Endothelial cell of umbilical vein (primary cell): Measurements from ENCODE around the gene C14orf132. TPM values are rescaled to one million over a fixed set of nuclear protein-coding genes. Genes with fewer than 3 reads are reported as not detected.

Source experiments
- BruUV-seq: library from RNA; stranded (reverse); fragments of 400-500 nt; replicated peaks from 2 replicates; lab custom pipeline; 2021; lab: Mats Ljungman, UMichigan
- CTCF ChIA-PET: fragments of 300-600, 350-600 bp; sonication (Branson Sonifier 250); formaldehyde crosslinking; loops from one replicate; lab custom pipeline; 2021; ENCODE audit warnings: antibody characterized with exemption, inconsistent platforms; lab: Charles Lee
- POLR2A ChIA-PET: fragments of 300-600, 350-600 bp; sonication (Branson Sonifier 250); formaldehyde crosslinking; loops from one replicate; lab custom pipeline; 2021; ENCODE audit warnings: antibody characterized with exemption, inconsistent platforms; lab: Charles Lee
- DNase-seq: peaks from one replicate; pipeline ENCODE4 v3.0.0-alpha.2; 2011; ENCODE audit warnings: low read depth, low spot score
- FAIRE-seq: peaks from 2 replicates; lab custom pipeline; 2011; peaks lifted over from hg19 to GRCh38; lab: Jason Lieb, UNC
- H2AFZ ChIP-seq: 2 replicates; pipeline ENCODE4 v1.6.0; 2012; ENCODE audit warnings: low read depth, low read length, control low read depth, inconsistent platforms
- H3K27ac ChIP-seq: 2 replicates; pipeline ENCODE4 v1.5.1; 2011; ENCODE audit warnings: low read depth, mild to moderate bottlenecking, control low read depth, low read length, moderate library complexity; ENCODE audit not compliant: insufficient read depth
- H3K27me3 ChIP-seq, 2 experiments: 2 replicates each; pipeline versions ENCODE4 v1.6.0 to v1.6.1; 2011; ENCODE audit warnings: low read length in 2 of 2, mixed read lengths in 1 of 2; ENCODE audit not compliant: control insufficient read depth in 2 of 2, insufficient read depth in 2 of 2
- H3K36me3 ChIP-seq, 2 experiments: 2 replicates in 1 of 2; 3 replicates in 1 of 2; pipeline ENCODE4 v1.5.1; 2011; ENCODE audit warnings: low read length in 2 of 2, mild to moderate bottlenecking in 1 of 2, moderate library complexity in 1 of 2; ENCODE audit not compliant: control insufficient read depth in 2 of 2, insufficient read depth in 2 of 2; ENCODE audit errors: extremely low read depth in 1 of 2
- H3K4me1 ChIP-seq: 3 replicates; pipeline ENCODE4 v1.5.1; 2011; ENCODE audit warnings: mild to moderate bottlenecking, low read length; ENCODE audit not compliant: control insufficient read depth, insufficient read depth; ENCODE audit errors: extremely low read depth
- H3K4me2 ChIP-seq: 2 replicates; pipeline ENCODE4 v1.6.1; 2011; ENCODE audit warnings: low read length, control low read depth, mixed read lengths; ENCODE audit not compliant: insufficient read depth
- H3K4me3 ChIP-seq, 3 experiments: fragments of 200-600 bp in 1 of 3; sonication (generic), shearing (Covaris generic) in 1 of 3; replicated peaks in 1 of 3; 2 replicates each; pipeline ENCODE4 v1.5.1; 2011 to 2016; ENCODE audit warnings: control low read depth in 3 of 3, low read length in 3 of 3, mild to moderate bottlenecking in 2 of 3, inconsistent platforms in 1 of 3, low read depth in 1 of 3, moderate library complexity in 1 of 3; ENCODE audit not compliant: insufficient read depth in 1 of 3
- H3K79me2 ChIP-seq: 2 replicates; pipeline ENCODE4 v1.6.0; 2012; ENCODE audit warnings: low read length, inconsistent platforms; ENCODE audit not compliant: control insufficient read depth, insufficient read depth
- H3K9ac ChIP-seq: replicated peaks from 2 replicates; pipeline ENCODE3; 2011; ENCODE audit warnings: low read length, control low read depth; ENCODE audit not compliant: insufficient read depth; ENCODE audit errors: extremely low read depth
- H3K9me1 ChIP-seq: replicated peaks from 3 replicates; pipeline ENCODE4 v1.6.0; 2011; ENCODE audit warnings: mild to moderate bottlenecking, low read length; ENCODE audit not compliant: control insufficient read depth, insufficient read depth; ENCODE audit errors: extremely low read depth
- H3K9me3 ChIP-seq: replicated peaks from 2 replicates; pipeline ENCODE4 v1.5.1; 2012; ENCODE audit warnings: low read length, inconsistent platforms; ENCODE audit not compliant: control insufficient read depth, insufficient read depth
- H4K20me1 ChIP-seq: replicated peaks from 2 replicates; pipeline ENCODE3; 2011; ENCODE audit warnings: mild to moderate bottlenecking, low read length; ENCODE audit not compliant: control insufficient read depth, insufficient read depth; ENCODE audit errors: extremely low read depth
- EZH2 ChIP-seq: IDR thresholded peaks from 2 replicates; pipeline ENCODE4 v1.6.1; 2012; ENCODE audit warnings: borderline replicate concordance, low read depth, mild to moderate bottlenecking, moderate library complexity, low read length, inconsistent platforms; ENCODE audit not compliant: severe bottlenecking
- FOS ChIP-seq: IDR thresholded peaks from 2 replicates; pipeline ENCODE4 v1.6.1; 2011; ENCODE audit warnings: mild to moderate bottlenecking, low read length, moderate library complexity, borderline replicate concordance; ENCODE audit not compliant: insufficient read depth
- GATA2 ChIP-seq: IDR thresholded peaks from 2 replicates; pipeline ENCODE4 v1.7.0; 2011; ENCODE audit warnings: low read depth, mild to moderate bottlenecking, moderate library complexity, mixed read lengths, low read length; ENCODE audit not compliant: insufficient read length, insufficient read depth
- JUN ChIP-seq: IDR thresholded peaks from 2 replicates; pipeline ENCODE4 v1.6.1; 2011; ENCODE audit warnings: borderline replicate concordance, low read depth; ENCODE audit not compliant: insufficient read length, insufficient read depth
- MYC ChIP-seq: IDR thresholded peaks from one replicate; pipeline ENCODE4 v1.6.1; 2011; ENCODE audit warnings: mild to moderate bottlenecking, low read depth, low read length
- POLR2A ChIP-seq: IDR thresholded peaks from 2 replicates; pipeline ENCODE4 v1.6.1; 2012; ENCODE audit warnings: low read depth, mild to moderate bottlenecking, control low read depth, low read length
- POLR2AphosphoS5 ChIP-seq: IDR thresholded peaks from 2 replicates; pipeline ENCODE4 v1.6.1; 2012; ENCODE audit warnings: low read depth, mild to moderate bottlenecking, control low read depth, low read length, moderate library complexity; ENCODE audit not compliant: insufficient read depth
- dilution Hi-C: fragments of 300-500 bp; cut with MboI; formaldehyde crosslinking; loops from one replicate; pipeline ENCODE4 v1.15.0; 2019; ENCODE audit warnings: low sequenced_read_pairs; ENCODE audit not compliant: extremely low pct_ligation_motif_present
- intact Hi-C: fragments of 100-400 bp; cut with micrococcal nuclease; formaldehyde crosslinking; loops from one replicate; pipeline ENCODE4 v1.10.0; 2022
- polyA plus RNA-seq, 4 experiments: library from polyadenylated mRNA; depleted of rRNA in 3 of 4; stranded (reverse) in 3 of 4; unstranded in 1 of 4; fragments of >200 nt; gene quantifications; 2 replicates each; pipeline versions ENCODE4 v1.2.1 to v1.2.3, GENCODE V29; 2011 to 2012; ENCODE audit warnings: missing spikeins in 1 of 4
- total RNA-seq: library from RNA; stranded (reverse); gene quantifications from 2 replicates; pipeline ENCODE4 v1.2.3, GENCODE V29; 2021
- TF ChIP-seq, protein P1 (sequence below), 2 donors: IDR thresholded peaks; 1 replicate in 1 of 2; 2 replicates in 1 of 2; pipeline ENCODE4 v1.5.1; 2011; ENCODE audit warnings: low read length in 2 of 2, mild to moderate bottlenecking in 2 of 2, moderate library complexity in 2 of 2, control low read depth in 1 of 2, inconsistent platforms in 1 of 2, low read depth in 1 of 2; ENCODE audit not compliant: insufficient read depth in 1 of 2; ENCODE audit errors: extremely low read depth in 1 of 2
- TF ChIP-seq, protein P2 (sequence below): IDR thresholded peaks from 2 replicates; pipeline ENCODE4 v1.6.1; 2011; ENCODE audit not compliant: insufficient read depth, insufficient read length

Gene C14orf132
- total and polyA plus RNA-seq, 2 donors (not counting 3 experiments of a cell fraction or from before 2014, with no cell fraction given): 3.2 to 7.6 TPM

DNA sequence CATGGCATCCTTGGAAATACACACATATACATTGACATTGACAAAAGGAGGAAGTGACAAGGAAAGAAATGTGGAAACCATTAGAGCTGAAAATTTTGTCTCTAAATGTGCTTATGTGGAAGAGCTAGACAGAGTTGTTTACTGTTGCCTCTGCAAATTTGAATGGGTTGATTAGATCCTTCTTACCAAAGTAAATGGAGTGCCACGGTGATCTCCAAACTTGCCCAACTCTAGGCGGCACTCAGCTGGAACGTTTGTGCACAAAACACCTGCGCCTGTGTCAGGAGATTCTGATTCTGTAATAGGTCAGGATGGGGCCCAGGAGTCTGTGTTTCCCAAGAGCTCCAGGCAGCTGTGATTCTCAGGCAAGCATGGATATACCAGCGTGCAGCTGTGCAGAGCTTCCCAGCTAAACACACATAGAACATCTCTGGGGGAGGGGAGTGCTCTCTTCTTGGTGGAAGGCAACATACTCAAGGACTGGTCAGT lies 87.7 kb downstream of the C14orf132 start:
- FAIRE-seq (no peak), DNase-seq (no peak)
- H4K20me1 ChIP-seq: no peaks in the 10 kb centered on the region
- intact Hi-C loops (loop anchor here (1.0 kb wide), 2 partner anchors 8 to 18 kb away; no protein-coding TSS in a partner anchor), dilution Hi-C loops (no loop called here)
- no peaks in the 10 kb centered on the region for H3K9me1 ChIP-seq
- ChIA-PET POLR2A (no interaction called here), CTCF (interaction anchor here (0.9 kb wide), 1 partner anchor 8 kb away, joined by 3 read pairs; no protein-coding TSS in a partner anchor)
- no peak overlapping the region for H3K27ac ChIP-seq
- H3K79me2 ChIP-seq: no peaks in the 10 kb centered on the region
- TF ChIP-seq GATA2: no peak
- BruUV-seq: no TSS peak
- no peak overlapping the region for H3K9ac ChIP-seq
- no peak overlapping the region for H3K4me2 ChIP-seq
- no peaks in the 10 kb centered on the region for H3K27me3 ChIP-seq
- no peak overlapping the region for H3K4me3 ChIP-seq
- no peaks in the 10 kb centered on the region for H3K36me3 ChIP-seq
- H2AFZ ChIP-seq: no peak overlapping the region
- H3K9me3 ChIP-seq: no peaks in the 10 kb centered on the region
- H3K4me1 ChIP-seq: no peaks in the 10 kb centered on the region

DNA sequence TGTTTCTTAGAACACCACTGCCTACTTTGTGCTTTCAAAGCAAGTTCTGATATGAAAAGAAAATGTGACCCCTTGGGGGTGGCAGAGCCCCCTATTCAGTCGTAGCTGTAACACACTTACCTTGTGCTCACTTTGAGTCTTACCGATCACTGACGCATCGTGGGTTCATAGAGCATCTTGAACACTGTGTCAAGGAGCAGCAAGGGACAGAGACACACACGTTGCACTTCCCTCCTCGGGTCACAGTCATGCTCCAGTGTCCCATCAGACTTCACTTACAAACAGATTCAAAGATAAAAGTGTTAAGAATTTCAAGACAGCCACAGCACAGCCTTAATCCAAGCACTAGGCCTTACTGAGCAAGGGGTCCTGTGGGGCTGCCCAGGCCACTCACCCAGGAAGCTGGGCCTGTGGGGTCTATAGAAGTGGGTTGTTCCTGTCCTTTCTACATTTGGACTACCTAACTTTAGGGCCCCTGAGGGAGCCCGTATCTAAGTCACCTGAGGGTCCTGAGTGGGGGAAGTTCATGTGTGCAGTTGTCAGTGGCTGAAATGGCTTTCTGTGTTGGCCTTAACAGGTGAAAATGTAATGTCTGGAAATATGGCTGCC lies 90.1 kb downstream of the C14orf132 start:
- dilution Hi-C loops: no loop called here

More for the DNA sequence above, 90.1 kb downstream of the C14orf132 start:
- Histone ChIP-seq H3K27ac (no peak overlapping the region), H3K4me3 (no peak overlapping the region), H4K20me1 (no peaks in the 10 kb centered on the region), H2AFZ (no peak overlapping the region), H3K9me1 (no peaks in the 10 kb centered on the region), H3K36me3 (no peaks in the 10 kb centered on the region), H3K9me3 (no peaks in the 10 kb centered on the region), H3K79me2 (no peaks in the 10 kb centered on the region), H3K4me2 (no peak overlapping the region), H3K4me1 (no peaks in the 10 kb centered on the region), H3K27me3 (no peaks in the 10 kb centered on the region), H3K9ac (no peak overlapping the region)
- ChIA-PET CTCF (no interaction called here), POLR2A (no interaction called here)
- intact Hi-C loops: no loop called here
- no peak for DNase-seq
- no peak for TF ChIP-seq GATA2
- no peak for TF ChIP-seq POLR2A
- no peak for TF ChIP-seq EZH2
- no peak for TF ChIP-seq MYC
- TF ChIP-seq, protein P1, sequence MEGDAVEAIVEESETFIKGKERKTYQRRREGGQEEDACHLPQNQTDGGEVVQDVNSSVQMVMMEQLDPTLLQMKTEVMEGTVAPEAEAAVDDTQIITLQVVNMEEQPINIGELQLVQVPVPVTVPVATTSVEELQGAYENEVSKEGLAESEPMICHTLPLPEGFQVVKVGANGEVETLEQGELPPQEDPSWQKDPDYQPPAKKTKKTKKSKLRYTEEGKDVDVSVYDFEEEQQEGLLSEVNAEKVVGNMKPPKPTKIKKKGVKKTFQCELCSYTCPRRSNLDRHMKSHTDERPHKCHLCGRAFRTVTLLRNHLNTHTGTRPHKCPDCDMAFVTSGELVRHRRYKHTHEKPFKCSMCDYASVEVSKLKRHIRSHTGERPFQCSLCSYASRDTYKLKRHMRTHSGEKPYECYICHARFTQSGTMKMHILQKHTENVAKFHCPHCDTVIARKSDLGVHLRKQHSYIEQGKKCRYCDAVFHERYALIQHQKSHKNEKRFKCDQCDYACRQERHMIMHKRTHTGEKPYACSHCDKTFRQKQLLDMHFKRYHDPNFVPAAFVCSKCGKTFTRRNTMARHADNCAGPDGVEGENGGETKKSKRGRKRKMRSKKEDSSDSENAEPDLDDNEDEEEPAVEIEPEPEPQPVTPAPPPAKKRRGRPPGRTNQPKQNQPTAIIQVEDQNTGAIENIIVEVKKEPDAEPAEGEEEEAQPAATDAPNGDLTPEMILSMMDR (IDR thresholded peaks at IDR 0.05; ENCODE audit: extremely low read depth in 1 of 2, insufficient read depth in 1 of 2, low read depth in 1 of 2, low read length in 2 of 2): no peak
- TF ChIP-seq JUN: no peak
- no peak for TF ChIP-seq FOS
- TF ChIP-seq, protein P2, sequence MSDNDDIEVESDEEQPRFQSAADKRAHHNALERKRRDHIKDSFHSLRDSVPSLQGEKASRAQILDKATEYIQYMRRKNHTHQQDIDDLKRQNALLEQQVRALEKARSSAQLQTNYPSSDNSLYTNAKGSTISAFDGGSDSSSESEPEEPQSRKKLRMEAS: no peak
- no peak for TF ChIP-seq POLR2AphosphoS5
- FAIRE-seq: no peak
- BruUV-seq: no TSS peak
